Ramos (cell line): ENCODE results near the gene ZNF492.
"Not testable (repeated sequence)": the region's sequence is repeated elsewhere in the genome, so short reads cannot be mapped to it uniquely, and the experiment has no call there.

Experiments used
- in situ Hi-C: fragments of 300-500 bp; cut with MboI; formaldehyde crosslinking; loops from one replicate; pipeline ENCODE4 v1.14.3; 2022; ENCODE audit warnings: low sequenced_read_pairs; ENCODE audit not compliant: unreplicated experiment

Gene ZNF492

GRCh38 chr19:22616659-22617058 lies 17.5 kb upstream of the ZNF492 start:
- in situ Hi-C loops, result no loop called here

- in situ Hi-C loops, result not testable (repeated sequence)
Measured at GRCh38 chr19:22617181-22617580, 16.9 kb upstream of the ZNF492 start.

GRCh38 chr19:22617614-22618320 lies 16.4 kb upstream of the ZNF492 start:
- in situ Hi-C loops, result no loop called here

GRCh38 chr19:22619371-22619770 lies 14.8 kb upstream of the ZNF492 start:
- in situ Hi-C loops, result no loop called here

GRCh38 chr19:22619932-22620331 lies 14.2 kb upstream of the ZNF492 start:
- in situ Hi-C loops, result no loop called here

GRCh38 chr19:22620401-22620800 lies 13.7 kb upstream of the ZNF492 start:
- in situ Hi-C loops, result no loop called here

GRCh38 chr19:22620912-22621311 lies 13.2 kb upstream of the ZNF492 start:
- in situ Hi-C loops, result no loop called here

GRCh38 chr19:22622020-22622419 lies 12.1 kb upstream of the ZNF492 start:
- in situ Hi-C loops, result no loop called here

GRCh38 chr19:22622901-22623840 lies 11.0 kb upstream of the ZNF492 start:
- in situ Hi-C loops, result no loop called here

- in situ Hi-C loops, result no loop called here
Measured at GRCh38 chr19:22623841-22624221, 10.3 kb upstream of the ZNF492 start.

- in situ Hi-C loops, result no loop called here
Measured at GRCh38 chr19:22625266-22626035, 8.7 kb upstream of the ZNF492 start.

- in situ Hi-C loops, result no loop called here
Measured at GRCh38 chr19:22627526-22627925, 6.6 kb upstream of the ZNF492 start.

- in situ Hi-C loops, result no loop called here
Measured at GRCh38 chr19:22628401-22628800, 5.7 kb upstream of the ZNF492 start.

- in situ Hi-C loops, result no loop called here
Measured at GRCh38 chr19:22634450-22634827, 315 bp downstream of the ZNF492 start.

GRCh38 chr19:22685493-22685892 lies 51.4 kb downstream of the ZNF492 start:
- in situ Hi-C loops, result not testable (repeated sequence)

- in situ Hi-C loops, result not testable (repeated sequence)
Measured at GRCh38 chr19:22702661-22703060, 68.5 kb downstream of the ZNF492 start.

GRCh38 chr19:22703096-22703495 lies 69.0 kb downstream of the ZNF492 start:
- in situ Hi-C loops, result not testable (repeated sequence)

GRCh38 chr19:22708983-22709382 lies 74.9 kb downstream of the ZNF492 start:
- in situ Hi-C loops, result no loop called here
